Hematopoietic multipotent progenitor cell treated with erythropoietin and hydrocortisone succinate and interleukin-3 and kit ligand, for 6 days (in vitro differentiated cells): Measurements from ENCODE around the gene IFT80.
A peak's percentile ranks its signal among the peaks of the same experiment; 100 is the strongest.
"Not testable (repeated sequence)": the region's sequence is repeated elsewhere in the genome, so short reads cannot be mapped to it uniquely, and the experiment has no call there.

Experiments used
- DNase-seq: peaks from one replicate; pipeline ENCODE4 v3.0.0-alpha.2; 2015

Gene IFT80

GRCh38 chr3:160355826-160356225 lies 43.2 kb downstream of the IFT80 start:
- no peak for DNase-seq

- no peak for DNase-seq
Observed at GRCh38 chr3:160346511-160346910, 52.5 kb downstream of the IFT80 start.

GRCh38 chr3:160343132-160343531 lies 55.9 kb downstream of the IFT80 start:
- peak; percentile 81 for DNase-seq

- DNase-seq: no peak
Observed at GRCh38 chr3:160340351-160340750, 58.7 kb downstream of the IFT80 start.

- no peak for DNase-seq
Observed at GRCh38 chr3:160331127-160331937, 67.7 kb downstream of the IFT80 start.

- DNase-seq: no peak
Observed at GRCh38 chr3:160330690-160331089, 68.3 kb downstream of the IFT80 start.

GRCh38 chr3:160330109-160330508 lies 68.9 kb downstream of the IFT80 start:
- DNase-seq: no peak

- DNase-seq: peak; percentile 41
Observed at GRCh38 chr3:160326286-160326685, 72.7 kb downstream of the IFT80 start.

GRCh38 chr3:160321821-160322220 lies 77.2 kb downstream of the IFT80 start:
- not testable (repeated sequence) for DNase-seq

- no peak for DNase-seq
Observed at GRCh38 chr3:160319322-160319721, 79.7 kb downstream of the IFT80 start.

GRCh38 chr3:160314995-160315394 lies 84.0 kb downstream of the IFT80 start:
- DNase-seq: no peak

GRCh38 chr3:160312014-160312624 lies 86.9 kb downstream of the IFT80 start:
- DNase-seq: peak; percentile 23

- DNase-seq: no peak
Observed at GRCh38 chr3:160302806-160303205, 96.2 kb downstream of the IFT80 start.

- DNase-seq: no peak
Observed at GRCh38 chr3:160296591-160296990, 102.4 kb downstream of the IFT80 start.

GRCh38 chr3:160291909-160292299 lies 107.1 kb downstream of the IFT80 start:
- DNase-seq: no peak

- no peak for DNase-seq
Observed at GRCh38 chr3:160291290-160291908, 107.6 kb downstream of the IFT80 start.

GRCh38 chr3:160287666-160288065 lies 111.4 kb downstream of the IFT80 start:
- no peak for DNase-seq

- no peak for DNase-seq
Observed at GRCh38 chr3:160286231-160286630, 112.8 kb downstream of the IFT80 start.

GRCh38 chr3:160280836-160281235 lies 118.2 kb downstream of the IFT80 start:
- no peak for DNase-seq

GRCh38 chr3:160279657-160280056 lies 119.4 kb downstream of the IFT80 start:
- DNase-seq: no peak

GRCh38 chr3:160278210-160278609 lies 120.8 kb downstream of the IFT80 start:
- no peak for DNase-seq

- DNase-seq: no peak
Observed at GRCh38 chr3:160265088-160265487, 133.9 kb downstream of the IFT80 start.

GRCh38 chr3:160260587-160261270 lies 138.3 kb downstream of the IFT80 start:
- no peak for DNase-seq

GRCh38 chr3:160259589-160259988 lies 139.4 kb downstream of the IFT80 start:
- DNase-seq: no peak
